Measurements from ENCODE around the gene ZCCHC10. TPM values are rescaled to one million over a fixed set of nuclear protein-coding genes. Genes with fewer than 3 reads are reported as not detected.
"Not testable (repeated sequence)": the region's sequence is repeated elsewhere in the genome, so short reads cannot be mapped to it uniquely, and the experiment has no call there.

The ZCCHC10 gene
- total and polyA plus RNA-seq, 9 of the 15 experiments (the other 6 are each of a cell fraction or from before 2014, with no cell fraction given), result 11.9 to 146 (median 51.8) TPM

GRCh38 chr5:133026664-133027153, 360 bp upstream of the ZCCHC10 start (continued):
- TF ChIP-seq ZNF395 (CRISPR knock-in tag; IDR thresholded peaks at IDR 0.05) (0 out of 2 replicates have a peak, but pooled peaks have one; percentile 21), ZNF589 (CRISPR knock-in tag; IDR thresholded peaks at IDR 0.05; ENCODE audit: low read depth) (0 out of 2 replicates have a peak, but pooled peaks have one; percentile 2), VEZF1 (CRISPR knock-in tag; IDR thresholded peaks at IDR 0.05) (peak; percentile 62)

GRCh38 chr5:133019471-133019870, 6.9 kb downstream of the ZCCHC10 start:
- H3K27ac ChIP-seq (ENCODE audit: extremely low read depth, low read depth, low read length); CTCF ChIA-PET (ENCODE audit: low intra/inter-chr PET ratio); H4K20me1 ChIP-seq (replicated peaks; ENCODE audit: control insufficient read depth, insufficient read depth, low read length); H2AFZ ChIP-seq (ENCODE audit: low read depth, low read length); H3K9me3 ChIP-seq (replicated peaks; ENCODE audit: control insufficient read depth, insufficient read depth, low read depth, low read length); H3K4me2 ChIP-seq (ENCODE audit: insufficient read depth, low read length); H3K4me1 ChIP-seq (replicated peaks in 1 of 2; ENCODE audit: control insufficient read depth in 2 of 2, insufficient read depth in 2 of 2, low read length in 2 of 2); intact Hi-C loops (cut with micrococcal nuclease); H3K9ac ChIP-seq (ENCODE audit: insufficient read depth in 1 of 2, low read depth in 2 of 2, low read length in 2 of 2); ATAC-seq; H3K27me3 ChIP-seq (ENCODE audit: control insufficient read depth in 2 of 2, insufficient read depth in 2 of 2, low read length in 2 of 2); in situ Hi-C loops (cut with MboI); H3K4me3 ChIP-seq; H3K9me1 ChIP-seq (ENCODE audit: control insufficient read depth, insufficient read depth, low read length); FAIRE-seq; DNase-seq (ENCODE audit: extremely low read depth in 1 of 4, low spot score in 3 of 4); BruUV-seq (replicated peaks): not testable (repeated sequence)
- Histone ChIP-seq H3K79me2 (ENCODE audit: control insufficient read depth, insufficient read depth, low read length) (peaks cover 33% of the 10 kb centered on the region), H3K36me3 (ENCODE audit: control insufficient read depth, insufficient read depth, low read length) (peaks cover 59% of the 10 kb centered on the region)
- POLR2A ChIA-PET, result interaction anchor here (0.6 kb wide), 1 partner anchor 19 kb away, joined by 3 read pairs; no protein-coding TSS in a partner anchor
- 86% methylated on average over 7 of the region's 7 CpGs for WGBS (ENCODE audit: insufficient coverage, low coverage, missing lambda C conversion rate)
